HepG2 (cell line): Measurements from ENCODE around the gene YWHAE. TPM values are rescaled to one million over a fixed set of nuclear protein-coding genes. Genes with fewer than 3 reads are reported as not detected.
"Not testable (repeated sequence)": the region's sequence is repeated elsewhere in the genome, so short reads cannot be mapped to it uniquely, and the experiment has no call there.

Source experiments
- ATAC-seq: fragments of 200-7000 bp; cut with Tn5 transposase; 3 replicates; pipeline ENCODE4 v1.9.1; 2020; ENCODE audit warnings: mild to moderate bottlenecking, moderate library complexity
- BruUV-seq: library from RNA; stranded (reverse); fragments of 400-500 nt; replicated peaks from 2 replicates; lab custom pipeline; 2021; lab: Mats Ljungman, UMichigan
- CTCF ChIA-PET: fragments of 300-600 bp; formaldehyde crosslinking; extraction: SDS; loops from one replicate; lab custom pipeline; 2021; ENCODE audit warnings: low total read pairs, inconsistent platforms, low intra/inter-chr PET ratio; lab: Yijun Ruan, JAX
- POLR2A ChIA-PET: fragments of 350-600 bp; sonication (Branson Sonifier 250); formaldehyde crosslinking; loops from one replicate; lab custom pipeline; 2020; ENCODE audit warnings: antibody characterized with exemption, inconsistent platforms; lab: Yijun Ruan, JAX
- DNase-seq: peaks from one replicate; pipeline ENCODE4 v3.0.0-alpha.2; 2015; ENCODE audit warnings: low spot score
- FAIRE-seq: peaks from 3 replicates; lab custom pipeline; 2011; peaks lifted over from hg19 to GRCh38; lab: Jason Lieb, UNC
- H2AFZ ChIP-seq: one replicate; pipeline ENCODE4 v1.6.1; 2011; ENCODE audit warnings: low read length, inconsistent platforms
- H3K27ac ChIP-seq: fragments of 300-600 bp; 3 replicates; pipeline ENCODE4 v1.8.0; 2011; ENCODE audit warnings: mixed run types, mild to moderate bottlenecking, mixed read lengths, low read length, inconsistent platforms; ENCODE audit not compliant: insufficient read depth; ENCODE audit errors: extremely low read length
- H3K27me3 ChIP-seq, 2 experiments: fragments of 200-600 bp in 1 of 2; 2 replicates in 1 of 2; 3 replicates in 1 of 2; pipeline versions ENCODE4 v1.6.0 to v1.8.0; 2011; ENCODE audit warnings: low read length in 2 of 2, mild to moderate bottlenecking in 2 of 2, moderate library complexity in 2 of 2, inconsistent platforms in 1 of 2; ENCODE audit not compliant: insufficient read depth in 2 of 2, control insufficient read depth in 1 of 2
- H3K36me3 ChIP-seq, 2 experiments: fragments of 200-600 bp in 1 of 2; replicated peaks in 1 of 2; 2 replicates in 1 of 2; 3 replicates in 1 of 2; pipeline versions ENCODE4 v1.5.1 to v1.8.0; 2011; ENCODE audit warnings: low read length in 2 of 2, inconsistent platforms in 1 of 2; ENCODE audit not compliant: insufficient read depth in 2 of 2, control insufficient read depth in 1 of 2
- H3K4me1 ChIP-seq: 2 replicates; pipeline ENCODE4 v1.5.1; 2012; ENCODE audit warnings: low read length, inconsistent platforms; ENCODE audit not compliant: insufficient read depth
- H3K4me2 ChIP-seq: 2 replicates; pipeline ENCODE4 v1.6.0; 2011; ENCODE audit warnings: low read depth, low read length, inconsistent platforms
- H3K4me3 ChIP-seq, 3 experiments: fragments of 200-600 bp in 1 of 3; sonication (generic), shearing (Covaris generic) in 1 of 3; replicated peaks in 1 of 3; 2 replicates each; pipeline ENCODE4 v1.5.1; 2011 to 2016; ENCODE audit warnings: low read length in 3 of 3, inconsistent platforms in 2 of 3, low read depth in 2 of 3, mild to moderate bottlenecking in 2 of 3, control low read depth in 1 of 3, mixed read lengths in 1 of 3; ENCODE audit not compliant: insufficient read depth in 1 of 3
- H3K79me2 ChIP-seq: one replicate; pipeline ENCODE4 v1.6.1; 2011; ENCODE audit warnings: low read length, inconsistent platforms; ENCODE audit not compliant: insufficient read depth
- H3K9ac ChIP-seq: 2 replicates; pipeline ENCODE4 v1.6.0; 2011; ENCODE audit warnings: mild to moderate bottlenecking, low read depth, low read length, inconsistent platforms; ENCODE audit not compliant: insufficient read depth
- H3K9me3 ChIP-seq: 2 replicates; pipeline ENCODE4 v1.5.1; 2012; ENCODE audit warnings: mild to moderate bottlenecking, low read length
- H4K20me1 ChIP-seq: 2 replicates; pipeline ENCODE4 v1.6.0; 2011; ENCODE audit warnings: inconsistent platforms, mild to moderate bottlenecking, low read length, moderate library complexity; ENCODE audit not compliant: insufficient read depth
- RAD51 ChIP-seq: fragments of 450-650 bp; IDR thresholded peaks from 2 replicates; pipeline ENCODE4 v1.6.1; 2016; ENCODE audit warnings: borderline replicate concordance
- ZSCAN21 ChIP-seq: sonication (generic); formaldehyde crosslinking; IDR thresholded peaks from 2 replicates; pipeline ENCODE4 v1.8.0; 2022; ENCODE audit warnings: mild to moderate bottlenecking, missing genetic modification reagents, moderate library complexity, borderline replicate concordance
- WGBS: methylation state at CpG from one replicate; pipeline ENCODE4 v1.1.6; 2017; ENCODE audit warnings: low lambda C conversion rate; 5-methylcytosine and 5-hydroxymethylcytosine counted together
- in situ Hi-C: cut with HindIII; loops from 2 replicates; pipeline ENCODE4 v1.10.0; 2017; ENCODE audit warnings: low pct_unique_long_range_greater_than_20kb; ENCODE audit not compliant: extremely low pct_ligation_motif_present
- intact Hi-C: fragments of 100-400 bp; cut with micrococcal nuclease; formaldehyde crosslinking; loops from one replicate; pipeline ENCODE4 v1.10.0; 2022; ENCODE audit not compliant: unreplicated experiment
- polyA plus RNA-seq, 8 experiments: library from polyadenylated mRNA; depleted of rRNA in 3 of 8; stranded (reverse) in 7 of 8; unstranded in 1 of 8; fragments of >200 nt; fragmentation: Illumina TruSeq in 4 of 8; extraction: Trizol in 4 of 8; gene quantifications; 2 replicates each; pipeline versions ENCODE4 v1.2.1 to v1.2.3, GENCODE V29; 2011 to 2016; ENCODE audit warnings: low read depth in 4 of 8, missing spikeins in 1 of 8, mixed read lengths in 1 of 8; ENCODE audit not compliant: insufficient read depth in 1 of 8
- total RNA-seq, 5 experiments: library from RNA; depleted of rRNA; stranded (reverse); fragments of >200 nt; fragmentation: Illumina TruSeq; extraction: Trizol; gene quantifications; 2 replicates each; pipeline ENCODE4 v1.2.3, GENCODE V29; 2016; ENCODE audit warnings: low read depth in 1 of 5
- TF ChIP-seq, protein P1 (sequence below): sonication (generic); formaldehyde crosslinking; conservative IDR thresholded peaks from 2 replicates; pipeline ENCODE4 v1.4.0; 2020; ENCODE audit warnings: mild to moderate bottlenecking, missing genetic modification reagents, moderate library complexity
- TF ChIP-seq, protein P2 (sequence below): sonication (generic); formaldehyde crosslinking; conservative IDR thresholded peaks from 2 replicates; pipeline ENCODE4 v1.8.0; 2022; ENCODE audit warnings: missing genetic modification reagents

The YWHAE gene
- total and polyA plus RNA-seq, 2 of the 13 experiments (the other 11 are each of a cell fraction or from before 2014, with no cell fraction given): 256 to 335 TPM

DNA sequence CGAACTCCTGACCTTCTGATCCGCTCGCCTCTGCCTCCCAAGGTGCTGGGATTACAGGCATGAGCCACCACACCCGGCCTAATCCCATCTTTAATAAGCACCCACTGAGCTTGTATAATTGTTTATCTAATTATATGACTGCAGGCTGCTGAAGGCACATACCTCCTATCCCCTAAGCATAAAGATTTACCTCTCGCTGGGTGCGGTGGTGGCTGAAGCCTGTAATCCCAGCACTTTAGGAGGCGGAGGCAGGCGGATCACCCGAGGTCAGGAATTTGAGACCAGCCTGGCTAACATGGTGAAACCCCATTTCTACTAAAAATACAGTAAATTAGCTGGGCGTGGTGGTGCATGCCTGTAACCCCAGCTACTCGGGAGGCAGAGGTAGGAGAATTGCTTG, 20.1 kb upstream of the YWHAE start (continued):
- TF ChIP-seq, protein P1, sequence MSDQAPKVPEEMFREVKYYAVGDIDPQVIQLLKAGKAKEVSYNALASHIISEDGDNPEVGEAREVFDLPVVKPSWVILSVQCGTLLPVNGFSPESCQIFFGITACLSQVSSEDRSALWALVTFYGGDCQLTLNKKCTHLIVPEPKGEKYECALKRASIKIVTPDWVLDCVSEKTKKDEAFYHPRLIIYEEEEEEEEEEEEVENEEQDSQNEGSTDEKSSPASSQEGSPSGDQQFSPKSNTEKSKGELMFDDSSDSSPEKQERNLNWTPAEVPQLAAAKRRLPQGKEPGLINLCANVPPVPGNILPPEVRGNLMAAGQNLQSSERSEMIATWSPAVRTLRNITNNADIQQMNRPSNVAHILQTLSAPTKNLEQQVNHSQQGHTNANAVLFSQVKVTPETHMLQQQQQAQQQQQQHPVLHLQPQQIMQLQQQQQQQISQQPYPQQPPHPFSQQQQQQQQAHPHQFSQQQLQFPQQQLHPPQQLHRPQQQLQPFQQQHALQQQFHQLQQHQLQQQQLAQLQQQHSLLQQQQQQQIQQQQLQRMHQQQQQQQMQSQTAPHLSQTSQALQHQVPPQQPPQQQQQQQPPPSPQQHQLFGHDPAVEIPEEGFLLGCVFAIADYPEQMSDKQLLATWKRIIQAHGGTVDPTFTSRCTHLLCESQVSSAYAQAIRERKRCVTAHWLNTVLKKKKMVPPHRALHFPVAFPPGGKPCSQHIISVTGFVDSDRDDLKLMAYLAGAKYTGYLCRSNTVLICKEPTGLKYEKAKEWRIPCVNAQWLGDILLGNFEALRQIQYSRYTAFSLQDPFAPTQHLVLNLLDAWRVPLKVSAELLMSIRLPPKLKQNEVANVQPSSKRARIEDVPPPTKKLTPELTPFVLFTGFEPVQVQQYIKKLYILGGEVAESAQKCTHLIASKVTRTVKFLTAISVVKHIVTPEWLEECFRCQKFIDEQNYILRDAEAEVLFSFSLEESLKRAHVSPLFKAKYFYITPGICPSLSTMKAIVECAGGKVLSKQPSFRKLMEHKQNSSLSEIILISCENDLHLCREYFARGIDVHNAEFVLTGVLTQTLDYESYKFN (CRISPR knock-in tag): no peak
- TF ChIP-seq RAD51: no peak
- no peak for TF ChIP-seq ZSCAN21 (CRISPR knock-in tag)
- TF ChIP-seq, protein P2, sequence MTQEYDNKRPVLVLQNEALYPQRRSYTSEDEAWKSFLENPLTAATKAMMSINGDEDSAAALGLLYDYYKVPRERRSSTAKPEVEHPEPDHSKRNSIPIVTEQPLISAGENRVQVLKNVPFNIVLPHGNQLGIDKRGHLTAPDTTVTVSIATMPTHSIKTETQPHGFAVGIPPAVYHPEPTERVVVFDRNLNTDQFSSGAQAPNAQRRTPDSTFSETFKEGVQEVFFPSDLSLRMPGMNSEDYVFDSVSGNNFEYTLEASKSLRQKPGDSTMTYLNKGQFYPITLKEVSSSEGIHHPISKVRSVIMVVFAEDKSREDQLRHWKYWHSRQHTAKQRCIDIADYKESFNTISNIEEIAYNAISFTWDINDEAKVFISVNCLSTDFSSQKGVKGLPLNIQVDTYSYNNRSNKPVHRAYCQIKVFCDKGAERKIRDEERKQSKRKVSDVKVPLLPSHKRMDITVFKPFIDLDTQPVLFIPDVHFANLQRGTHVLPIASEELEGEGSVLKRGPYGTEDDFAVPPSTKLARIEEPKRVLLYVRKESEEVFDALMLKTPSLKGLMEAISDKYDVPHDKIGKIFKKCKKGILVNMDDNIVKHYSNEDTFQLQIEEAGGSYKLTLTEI (CRISPR knock-in tag): no peak
- TF ChIP-seq, all 625 proteins: peak for 0

DNA sequence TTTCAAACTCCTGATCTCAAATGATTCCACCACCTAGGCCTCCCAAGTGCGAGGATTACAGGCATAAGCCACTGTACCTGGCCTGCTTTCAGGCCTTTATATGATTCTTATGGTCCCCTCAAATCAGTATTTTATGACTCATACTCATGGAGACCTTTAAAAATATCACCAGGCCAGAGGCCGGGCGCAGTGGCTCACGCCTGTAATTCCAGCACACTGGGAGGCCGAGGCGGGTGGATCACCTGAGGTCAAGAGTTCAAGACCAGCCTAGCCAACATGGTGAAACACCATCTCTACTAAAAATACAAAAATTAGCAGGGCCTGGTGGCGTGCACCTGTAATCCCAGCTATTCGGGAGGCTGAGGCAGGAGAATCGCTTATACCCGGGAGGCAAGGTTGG, 18.5 kb upstream of the YWHAE start:
- DNase-seq, H3K4me2 ChIP-seq, ATAC-seq, FAIRE-seq, H3K27me3 ChIP-seq, H3K79me2 ChIP-seq, H4K20me1 ChIP-seq, POLR2A ChIA-PET, H3K4me1 ChIP-seq, in situ Hi-C loops, H3K4me3 ChIP-seq, CTCF ChIA-PET, BruUV-seq, H3K9ac ChIP-seq, H3K27ac ChIP-seq, H2AFZ ChIP-seq, H3K9me3 ChIP-seq: not testable (repeated sequence)
- WGBS: 94% methylated on average over 10 of the region's 10 CpGs
- intact Hi-C loops: loop anchor here (10.0 kb wide), 1 partner anchor 54 kb away; no protein-coding TSS in a partner anchor
- H3K36me3 ChIP-seq: peaks cover 4 to 26% of the 10 kb centered on the region in 2 experiments; a peak in 4 of 5 replicates
